Erythroblast (primary cell): Measurements from ENCODE around the gene KRT83.

Source experiments
- GATA1 ChIP-seq: IDR thresholded peaks from 2 replicates; pipeline ENCODE4 v1.6.1; 2011; ENCODE audit warnings: low read depth, mild to moderate bottlenecking, control low read depth, low read length, moderate library complexity
- POLR2A ChIP-seq: IDR thresholded peaks from 2 replicates; pipeline ENCODE4 v1.6.1; 2011; ENCODE audit warnings: mild to moderate bottlenecking, low read length

GRCh38 chr12:52313926-52314325 is 7.3 kb downstream of the KRT83 start:
- TF ChIP-seq POLR2A, result no peak
- TF ChIP-seq GATA1, result no peak
